ENCODE results near the gene LIPC.
A peak's percentile ranks its signal among the peaks of the same experiment; 100 is the strongest.

LIPC gene

DNA sequence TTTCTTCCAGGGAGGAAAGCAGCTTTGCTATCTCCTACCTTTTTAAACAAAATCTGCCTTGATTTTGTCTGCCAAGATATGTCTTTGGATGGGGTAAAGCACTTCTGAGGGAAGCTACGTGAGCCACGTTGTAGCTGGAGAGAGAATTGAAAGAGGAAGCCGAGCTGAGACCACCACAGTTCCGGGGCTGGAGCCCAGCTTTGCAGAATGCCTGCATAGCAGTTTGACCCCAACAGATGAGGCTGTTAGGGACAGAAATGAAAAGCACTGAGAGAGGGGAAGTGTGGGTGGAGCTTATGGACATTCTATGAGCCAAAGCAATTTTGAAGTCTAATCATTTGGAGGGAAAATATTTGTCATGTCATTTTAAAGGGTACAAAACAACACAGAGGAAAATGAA is 45.4 kb downstream of the LIPC start:
- TF ChIP-seq YY1 (IDR thresholded peaks at IDR 0.05; ENCODE audit: low read depth) (no peak), FOXM1 (IDR thresholded peaks at IDR 0.05; ENCODE audit: borderline replicate concordance, low read depth) (no peak), CEBPB (IDR thresholded peaks at IDR 0.05) (no peak), CREB1 (IDR thresholded peaks at IDR 0.05; ENCODE audit: low read depth) (no peak), TAF1 (IDR thresholded peaks at IDR 0.05; ENCODE audit: low read depth) (no peak), NFIC (IDR thresholded peaks at IDR 0.05) (no peak), TEAD4 (IDR thresholded peaks at IDR 0.05) (no peak), RAD21 (IDR thresholded peaks at IDR 0.05; ENCODE audit: low read depth) (no peak), TCF12 (IDR thresholded peaks at IDR 0.05; ENCODE audit: low read depth) (no peak), EGR1 (IDR thresholded peaks at IDR 0.05) (no peak), ZBTB7A (IDR thresholded peaks at IDR 0.05; ENCODE audit: low read depth) (no peak), EP300 (IDR thresholded peaks at IDR 0.05; ENCODE audit: borderline replicate concordance) (no peak)
- TF ChIP-seq, protein P1, sequence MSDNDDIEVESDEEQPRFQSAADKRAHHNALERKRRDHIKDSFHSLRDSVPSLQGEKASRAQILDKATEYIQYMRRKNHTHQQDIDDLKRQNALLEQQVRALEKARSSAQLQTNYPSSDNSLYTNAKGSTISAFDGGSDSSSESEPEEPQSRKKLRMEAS (IDR thresholded peaks at IDR 0.05), result no peak
- TF ChIP-seq, protein P2, sequence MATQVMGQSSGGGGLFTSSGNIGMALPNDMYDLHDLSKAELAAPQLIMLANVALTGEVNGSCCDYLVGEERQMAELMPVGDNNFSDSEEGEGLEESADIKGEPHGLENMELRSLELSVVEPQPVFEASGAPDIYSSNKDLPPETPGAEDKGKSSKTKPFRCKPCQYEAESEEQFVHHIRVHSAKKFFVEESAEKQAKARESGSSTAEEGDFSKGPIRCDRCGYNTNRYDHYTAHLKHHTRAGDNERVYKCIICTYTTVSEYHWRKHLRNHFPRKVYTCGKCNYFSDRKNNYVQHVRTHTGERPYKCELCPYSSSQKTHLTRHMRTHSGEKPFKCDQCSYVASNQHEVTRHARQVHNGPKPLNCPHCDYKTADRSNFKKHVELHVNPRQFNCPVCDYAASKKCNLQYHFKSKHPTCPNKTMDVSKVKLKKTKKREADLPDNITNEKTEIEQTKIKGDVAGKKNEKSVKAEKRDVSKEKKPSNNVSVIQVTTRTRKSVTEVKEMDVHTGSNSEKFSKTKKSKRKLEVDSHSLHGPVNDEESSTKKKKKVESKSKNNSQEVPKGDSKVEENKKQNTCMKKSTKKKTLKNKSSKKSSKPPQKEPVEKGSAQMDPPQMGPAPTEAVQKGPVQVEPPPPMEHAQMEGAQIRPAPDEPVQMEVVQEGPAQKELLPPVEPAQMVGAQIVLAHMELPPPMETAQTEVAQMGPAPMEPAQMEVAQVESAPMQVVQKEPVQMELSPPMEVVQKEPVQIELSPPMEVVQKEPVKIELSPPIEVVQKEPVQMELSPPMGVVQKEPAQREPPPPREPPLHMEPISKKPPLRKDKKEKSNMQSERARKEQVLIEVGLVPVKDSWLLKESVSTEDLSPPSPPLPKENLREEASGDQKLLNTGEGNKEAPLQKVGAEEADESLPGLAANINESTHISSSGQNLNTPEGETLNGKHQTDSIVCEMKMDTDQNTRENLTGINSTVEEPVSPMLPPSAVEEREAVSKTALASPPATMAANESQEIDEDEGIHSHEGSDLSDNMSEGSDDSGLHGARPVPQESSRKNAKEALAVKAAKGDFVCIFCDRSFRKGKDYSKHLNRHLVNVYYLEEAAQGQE (IDR thresholded peaks at IDR 0.05; ENCODE audit: low read depth), result no peak
- TF ChIP-seq, protein P3, sequence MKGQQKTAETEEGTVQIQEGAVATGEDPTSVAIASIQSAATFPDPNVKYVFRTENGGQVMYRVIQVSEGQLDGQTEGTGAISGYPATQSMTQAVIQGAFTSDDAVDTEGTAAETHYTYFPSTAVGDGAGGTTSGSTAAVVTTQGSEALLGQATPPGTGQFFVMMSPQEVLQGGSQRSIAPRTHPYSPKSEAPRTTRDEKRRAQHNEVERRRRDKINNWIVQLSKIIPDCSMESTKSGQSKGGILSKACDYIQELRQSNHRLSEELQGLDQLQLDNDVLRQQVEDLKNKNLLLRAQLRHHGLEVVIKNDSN (IDR thresholded peaks at IDR 0.05), result no peak

DNA sequence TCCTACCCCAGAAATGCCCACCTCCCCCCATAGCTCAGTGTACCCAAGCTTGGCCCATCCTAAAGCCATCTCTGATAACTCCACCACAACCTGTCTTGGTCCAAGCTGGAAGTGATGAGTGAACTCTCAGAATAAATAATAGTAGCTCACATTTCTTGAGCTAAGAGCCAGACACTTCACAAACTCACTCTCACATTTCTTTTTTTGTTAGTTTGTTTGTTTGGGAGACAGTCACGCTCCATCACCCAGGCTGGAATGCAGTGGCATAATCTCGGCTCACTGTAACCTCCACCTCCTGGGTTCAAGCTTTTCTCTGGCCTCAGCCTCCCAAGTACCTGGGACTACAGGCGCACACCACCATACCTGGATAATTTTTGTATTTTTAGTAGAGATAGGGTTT is 46.2 kb downstream of the LIPC start:
- 0 out of 2 replicates have a peak, but pooled peaks have one; percentile 14 for TF ChIP-seq TEAD4 (IDR thresholded peaks at IDR 0.05)
- TF ChIP-seq FOXM1 (IDR thresholded peaks at IDR 0.05; ENCODE audit: borderline replicate concordance, low read depth), result no peak
- TF ChIP-seq TCF12 (IDR thresholded peaks at IDR 0.05; ENCODE audit: low read depth), result no peak

DNA sequence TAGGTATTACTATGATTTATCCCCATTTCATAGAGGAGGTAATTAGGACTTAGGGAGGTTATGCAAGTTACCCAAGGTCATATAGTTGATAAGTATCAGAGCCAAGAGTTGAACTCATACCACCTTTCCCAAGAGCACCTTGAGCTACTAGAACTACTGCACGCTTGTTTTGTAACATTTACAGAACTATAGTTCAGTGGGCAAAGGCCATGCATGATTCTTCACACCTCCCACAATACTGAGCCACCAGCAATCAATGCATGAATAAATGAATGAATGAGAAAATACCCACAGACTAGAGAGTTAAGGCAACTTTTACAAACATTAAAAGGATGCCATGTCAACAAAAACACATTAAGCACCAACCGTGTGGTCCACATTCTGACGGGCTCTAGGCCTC is 46.8 kb downstream of the LIPC start:
- TF ChIP-seq CEBPB (IDR thresholded peaks at IDR 0.05) (no peak), TEAD4 (IDR thresholded peaks at IDR 0.05) (no peak), RAD21 (IDR thresholded peaks at IDR 0.05; ENCODE audit: low read depth) (no peak), EP300 (IDR thresholded peaks at IDR 0.05; ENCODE audit: borderline replicate concordance) (no peak), CREB1 (IDR thresholded peaks at IDR 0.05; ENCODE audit: low read depth) (no peak), TAF1 (IDR thresholded peaks at IDR 0.05; ENCODE audit: low read depth) (no peak), ZBTB7A (IDR thresholded peaks at IDR 0.05; ENCODE audit: low read depth) (no peak), NFIC (IDR thresholded peaks at IDR 0.05) (no peak), YY1 (IDR thresholded peaks at IDR 0.05; ENCODE audit: low read depth) (no peak), EGR1 (IDR thresholded peaks at IDR 0.05) (no peak)
- TF ChIP-seq, protein P2 (IDR thresholded peaks at IDR 0.05; ENCODE audit: low read depth), result no peak
- TF ChIP-seq, protein P3 (IDR thresholded peaks at IDR 0.05), result no peak
- TF ChIP-seq, protein P1 (IDR thresholded peaks at IDR 0.05), result no peak

DNA sequence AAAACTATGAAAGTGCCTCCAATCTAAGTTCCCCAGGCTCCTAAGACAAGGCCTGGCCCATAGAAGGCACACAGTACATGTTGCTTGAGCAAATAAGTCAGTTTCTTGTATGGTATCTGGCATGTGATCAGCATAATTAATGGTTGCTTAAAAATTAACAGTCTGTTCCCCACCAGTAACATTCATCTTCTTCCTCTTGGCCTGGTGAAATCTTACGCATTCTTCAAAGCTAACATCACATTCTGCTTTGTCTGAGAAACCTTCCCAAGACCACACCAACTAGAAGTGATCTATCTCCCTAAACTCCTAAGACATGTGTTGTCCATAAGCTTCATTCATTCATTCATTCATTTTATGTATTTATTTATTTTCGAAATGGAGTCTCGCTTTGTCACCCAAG is 48.1 kb downstream of the LIPC start:
- no peak for TF ChIP-seq NFIC (IDR thresholded peaks at IDR 0.05)

DNA sequence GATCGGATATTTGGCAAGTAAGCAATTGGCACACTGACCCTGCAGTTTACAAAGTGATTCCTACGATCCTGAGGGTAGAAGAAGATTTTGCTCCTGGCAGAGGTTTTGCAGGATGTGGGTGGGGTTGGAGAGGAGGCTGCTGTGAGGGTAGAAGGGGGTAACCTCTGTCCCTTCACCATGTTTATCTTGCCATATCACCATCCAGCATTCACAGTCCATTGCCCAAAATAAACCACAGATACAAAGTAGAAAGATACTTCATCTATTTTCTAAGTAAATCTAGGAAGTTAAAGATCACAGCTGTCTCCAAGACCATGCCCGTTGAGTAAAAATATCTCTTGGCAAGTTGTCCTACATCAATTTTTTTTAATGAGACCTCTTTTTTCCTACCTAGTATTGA is 51.6 kb downstream of the LIPC start:
- TF ChIP-seq, protein P1 (IDR thresholded peaks at IDR 0.05), result no peak
- TF ChIP-seq, protein P2 (IDR thresholded peaks at IDR 0.05; ENCODE audit: low read depth), result no peak
- no peak for TF ChIP-seq YY1 (IDR thresholded peaks at IDR 0.05; ENCODE audit: low read depth)
- no peak for TF ChIP-seq CREB1 (IDR thresholded peaks at IDR 0.05; ENCODE audit: low read depth)
- no peak for TF ChIP-seq EP300 (IDR thresholded peaks at IDR 0.05; ENCODE audit: borderline replicate concordance)
- no peak for TF ChIP-seq TCF12 (IDR thresholded peaks at IDR 0.05; ENCODE audit: low read depth)
- TF ChIP-seq RAD21 (IDR thresholded peaks at IDR 0.05; ENCODE audit: low read depth), result no peak
- TF ChIP-seq, protein P3 (IDR thresholded peaks at IDR 0.05), result no peak
- TF ChIP-seq ZBTB7A (IDR thresholded peaks at IDR 0.05; ENCODE audit: low read depth), result no peak
- no peak for TF ChIP-seq TEAD4 (IDR thresholded peaks at IDR 0.05)
- no peak for TF ChIP-seq NFIC (IDR thresholded peaks at IDR 0.05)
- TF ChIP-seq CEBPB (IDR thresholded peaks at IDR 0.05), result no peak
- TF ChIP-seq TAF1 (IDR thresholded peaks at IDR 0.05; ENCODE audit: low read depth), result no peak
- no peak for TF ChIP-seq FOXM1 (IDR thresholded peaks at IDR 0.05; ENCODE audit: borderline replicate concordance, low read depth)
- no peak for TF ChIP-seq EGR1 (IDR thresholded peaks at IDR 0.05)
